GM19467 (cell line): ENCODE results near the gene TAF3.

Source experiments
- ATAC-seq: cut with Tn5 transposase; IDR thresholded peaks from one replicate; pipeline ENCODE4 v1.9.1; 2021; ENCODE audit warnings: mild to moderate bottlenecking, moderate library complexity; ENCODE audit not compliant: unreplicated experiment

Gene TAF3

DNA sequence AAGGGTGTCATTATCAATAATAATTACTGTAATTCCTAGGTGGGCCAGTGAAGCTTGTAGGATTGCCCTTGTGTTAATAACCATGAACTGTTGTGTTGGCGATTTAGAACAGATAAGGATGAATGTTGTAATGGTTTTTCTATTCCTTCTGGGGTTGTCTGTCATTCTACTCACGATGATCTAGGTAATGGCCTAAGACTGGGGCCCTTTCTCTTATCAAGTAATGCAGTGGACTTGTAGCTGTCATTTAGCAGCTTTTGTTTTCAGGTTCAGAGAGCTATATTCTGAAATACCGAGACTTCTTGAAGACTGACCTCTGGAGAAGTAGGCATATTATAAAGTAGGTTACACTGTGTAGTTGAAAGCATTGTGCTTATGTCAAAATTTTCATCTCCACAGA is 110.2 kb downstream of the TAF3 start:
- ATAC-seq = no peak

DNA sequence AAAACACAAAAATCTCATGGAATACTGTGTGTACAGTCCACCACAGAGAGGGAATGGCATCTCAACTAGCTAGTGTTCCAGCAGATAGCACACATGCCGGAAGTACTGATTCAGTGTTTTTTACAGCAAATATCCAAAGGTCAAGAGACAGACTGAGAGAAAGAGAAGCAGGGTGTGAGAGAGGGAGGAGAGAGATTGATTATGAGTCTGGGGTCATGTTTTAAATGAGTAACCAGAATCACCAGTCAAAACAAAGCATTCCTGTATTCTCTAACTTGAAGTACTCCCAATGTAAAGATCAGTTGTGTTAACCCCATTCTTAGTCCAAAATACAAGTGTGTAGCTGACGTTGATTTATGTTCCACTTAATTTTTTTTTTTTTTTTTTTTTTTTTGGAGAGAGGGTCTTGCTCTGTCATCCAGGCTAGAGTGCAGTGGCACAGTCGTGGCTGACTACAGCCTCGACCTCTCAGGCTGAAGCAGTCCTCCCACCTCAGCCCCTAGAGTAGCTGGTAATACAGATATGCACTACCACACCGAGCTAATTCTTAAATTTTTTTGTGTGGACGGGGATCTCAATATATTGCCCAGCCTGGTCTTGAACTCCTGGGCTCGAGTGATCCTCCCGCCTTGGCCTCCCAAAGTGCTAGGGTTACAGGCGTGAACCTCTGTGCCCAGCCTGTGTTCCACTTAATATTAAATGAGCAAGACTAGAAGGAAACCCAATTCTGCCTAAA is 114.2 kb downstream of the TAF3 start:
- no peak for ATAC-seq

DNA sequence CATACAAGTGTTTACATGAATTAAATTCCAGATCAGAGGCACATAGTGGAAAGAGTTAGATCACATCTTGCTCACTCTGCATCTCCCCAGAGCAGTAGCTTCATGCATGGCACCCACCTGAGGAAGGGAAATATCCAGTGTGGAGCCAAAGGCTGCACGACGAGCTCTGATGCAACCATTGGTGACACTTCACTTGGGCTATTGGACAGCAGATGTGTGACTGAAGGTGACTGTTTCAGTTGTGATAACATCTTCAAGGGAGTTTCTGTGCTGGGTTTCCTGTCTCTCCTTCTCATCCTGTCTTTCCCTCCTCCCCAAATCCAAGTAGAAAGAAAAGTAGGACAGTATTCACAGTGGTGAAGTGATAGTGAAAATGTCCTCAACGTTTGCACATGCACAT is 115.0 kb downstream of the TAF3 start:
- no peak for ATAC-seq

DNA sequence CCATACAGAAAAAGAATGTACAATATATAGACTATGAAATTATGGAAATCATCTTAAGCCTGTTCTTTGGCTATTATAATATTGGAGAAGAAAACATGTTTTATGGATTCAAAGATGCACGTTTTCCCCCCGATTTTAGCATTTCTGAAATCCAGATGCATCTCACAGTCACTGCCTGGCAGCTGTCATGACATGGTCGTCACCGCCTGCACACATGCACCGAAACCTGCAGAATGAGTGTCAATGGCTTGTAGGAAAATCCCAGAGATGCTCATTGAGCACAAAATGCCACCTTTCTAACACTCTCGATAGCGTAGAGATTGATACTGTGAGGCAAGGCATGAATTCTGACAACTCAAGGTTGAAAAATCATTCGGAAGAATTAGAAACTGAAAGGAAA is 115.5 kb downstream of the TAF3 start:
- no peak for ATAC-seq

DNA sequence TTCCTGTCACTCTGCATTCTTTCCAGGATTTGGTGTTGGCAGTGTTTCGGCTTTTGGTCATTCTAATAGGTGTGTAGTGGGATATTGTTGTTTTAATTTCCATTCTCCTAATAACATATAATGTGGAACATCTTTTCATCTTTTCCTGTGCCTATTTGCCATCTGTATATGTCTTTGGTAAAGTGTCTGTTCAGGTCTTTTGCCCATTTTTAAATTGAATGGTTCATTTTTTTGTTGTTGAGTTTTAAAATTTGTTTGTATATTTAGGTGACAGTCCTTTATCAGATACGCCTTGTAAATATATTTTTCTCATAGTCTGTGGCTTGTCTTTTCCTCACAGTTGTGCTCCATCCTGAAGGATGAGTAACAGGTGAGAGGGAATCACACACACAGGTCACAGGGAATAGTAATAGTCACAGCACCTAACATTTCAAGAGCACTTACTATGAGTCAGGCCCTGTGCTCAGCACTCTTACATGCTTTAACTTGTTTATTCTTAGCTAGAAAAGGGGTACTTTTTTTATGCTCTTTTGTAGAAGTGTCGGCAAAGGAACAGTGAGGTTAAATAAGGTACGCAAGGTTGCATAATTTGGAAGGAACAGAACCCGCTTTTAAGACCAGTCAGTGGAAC is 119.1 kb downstream of the TAF3 start:
- no peak for ATAC-seq

DNA sequence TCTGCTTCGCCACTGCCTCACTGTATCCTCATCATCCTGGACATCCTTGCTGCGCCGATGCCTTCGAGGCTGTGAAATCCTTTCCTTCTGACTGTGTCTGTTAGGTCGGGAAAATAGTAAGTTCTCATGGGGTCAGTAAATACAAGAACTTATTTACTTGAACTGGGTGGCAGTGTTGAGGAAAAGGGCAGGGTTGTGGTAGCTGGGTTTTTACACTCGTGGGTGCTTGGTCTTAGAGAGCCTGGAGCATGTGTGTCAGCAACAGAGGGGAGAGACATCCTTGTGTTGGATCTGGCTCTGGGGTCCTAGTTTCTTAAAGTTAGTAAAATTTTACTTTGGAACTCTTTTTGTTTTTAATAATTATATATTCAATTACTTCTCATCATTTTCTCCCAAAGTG is 123.3 kb downstream of the TAF3 start:
- ATAC-seq = no peak

DNA sequence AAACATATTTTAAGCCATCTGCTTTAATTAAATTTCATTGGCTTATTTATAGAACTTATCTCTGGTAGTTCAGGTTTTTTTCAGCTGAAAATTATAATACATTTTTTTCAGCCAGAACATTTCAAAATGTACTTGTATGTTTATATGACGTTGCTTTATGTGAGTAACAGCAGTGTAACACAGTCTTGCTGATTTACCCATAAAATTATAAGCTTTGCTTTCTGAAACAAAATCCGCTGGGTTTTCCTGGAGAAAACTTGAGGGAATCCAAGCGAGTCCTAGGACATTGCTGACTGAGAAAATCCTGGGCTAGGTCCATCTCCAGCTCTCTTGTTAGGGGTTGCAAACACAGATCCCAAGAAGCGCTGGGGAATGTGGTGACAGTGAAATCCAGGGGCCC is 124.0 kb downstream of the TAF3 start:
- no peak for ATAC-seq

DNA sequence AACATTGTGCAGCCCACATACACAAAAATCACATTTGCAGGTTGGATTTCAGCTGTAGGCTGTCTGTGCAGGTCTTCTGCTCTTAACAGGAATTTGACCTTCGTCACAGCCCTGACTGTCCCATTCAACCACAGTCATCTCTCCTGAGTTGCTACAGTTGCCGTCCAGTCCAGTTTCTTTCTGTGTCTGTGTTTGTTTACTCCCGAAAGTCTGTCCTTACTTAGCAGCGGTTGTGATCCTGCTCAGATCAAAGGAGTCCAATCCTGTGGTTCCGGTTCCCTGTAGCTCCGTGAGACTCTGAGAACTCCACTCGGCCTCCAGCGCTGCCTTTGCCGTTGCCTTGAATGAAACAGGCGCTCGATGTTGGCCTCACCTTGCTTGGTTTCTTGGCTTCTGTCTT is 124.6 kb downstream of the TAF3 start:
- ATAC-seq = no peak

DNA sequence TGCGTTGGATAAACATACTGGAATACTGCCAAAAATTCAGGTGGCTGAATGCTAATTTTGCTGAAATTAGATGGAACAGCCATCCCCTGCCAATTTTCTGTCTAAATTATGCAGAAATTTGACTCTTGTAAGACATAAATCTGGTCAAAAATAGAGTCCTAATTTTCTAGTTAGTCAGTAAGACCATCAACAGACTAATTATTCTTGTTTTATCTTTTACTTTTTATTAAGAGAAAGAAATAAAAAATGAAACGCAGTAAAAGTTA is 125.8 kb downstream of the TAF3 start:
- ATAC-seq = no peak

DNA sequence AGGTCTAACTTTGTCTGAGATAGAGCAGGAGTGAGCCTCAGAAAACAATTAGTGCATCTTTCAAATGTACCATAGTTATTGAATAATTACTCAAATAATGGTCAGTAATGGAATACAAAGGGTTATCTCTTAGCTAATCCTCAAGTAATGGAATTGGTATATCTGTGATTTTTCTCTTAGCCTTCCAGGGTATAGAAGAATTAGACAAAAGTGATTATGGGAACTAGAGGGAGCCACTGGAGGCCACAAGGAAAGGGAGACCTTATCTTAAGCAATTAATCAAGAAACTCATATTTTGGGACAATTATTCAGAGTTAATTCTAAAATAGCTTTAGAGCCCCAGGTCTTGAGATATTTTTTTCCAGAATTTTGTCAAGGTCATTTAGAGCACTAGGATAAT is 126.2 kb downstream of the TAF3 start:
- ATAC-seq = no peak

DNA sequence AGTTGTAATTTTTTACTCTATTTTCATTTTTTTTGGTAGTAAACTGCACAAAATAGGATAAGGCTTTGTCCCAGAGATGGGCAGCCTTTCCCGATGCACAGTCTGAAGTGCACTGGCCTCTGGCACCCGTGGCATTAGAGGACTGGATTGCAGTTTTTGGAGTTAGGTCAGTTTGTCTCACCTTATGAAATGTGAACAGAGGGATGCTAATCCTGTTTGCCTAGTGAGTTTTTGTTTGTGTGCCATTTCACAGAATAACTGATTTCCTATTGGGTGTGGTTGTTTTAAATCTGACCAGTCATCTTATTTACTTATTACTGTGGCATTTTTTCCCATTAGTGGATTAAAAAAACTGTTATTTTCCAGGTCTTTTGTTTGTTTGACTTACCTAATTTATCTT is 126.7 kb downstream of the TAF3 start:
- no peak for ATAC-seq

DNA sequence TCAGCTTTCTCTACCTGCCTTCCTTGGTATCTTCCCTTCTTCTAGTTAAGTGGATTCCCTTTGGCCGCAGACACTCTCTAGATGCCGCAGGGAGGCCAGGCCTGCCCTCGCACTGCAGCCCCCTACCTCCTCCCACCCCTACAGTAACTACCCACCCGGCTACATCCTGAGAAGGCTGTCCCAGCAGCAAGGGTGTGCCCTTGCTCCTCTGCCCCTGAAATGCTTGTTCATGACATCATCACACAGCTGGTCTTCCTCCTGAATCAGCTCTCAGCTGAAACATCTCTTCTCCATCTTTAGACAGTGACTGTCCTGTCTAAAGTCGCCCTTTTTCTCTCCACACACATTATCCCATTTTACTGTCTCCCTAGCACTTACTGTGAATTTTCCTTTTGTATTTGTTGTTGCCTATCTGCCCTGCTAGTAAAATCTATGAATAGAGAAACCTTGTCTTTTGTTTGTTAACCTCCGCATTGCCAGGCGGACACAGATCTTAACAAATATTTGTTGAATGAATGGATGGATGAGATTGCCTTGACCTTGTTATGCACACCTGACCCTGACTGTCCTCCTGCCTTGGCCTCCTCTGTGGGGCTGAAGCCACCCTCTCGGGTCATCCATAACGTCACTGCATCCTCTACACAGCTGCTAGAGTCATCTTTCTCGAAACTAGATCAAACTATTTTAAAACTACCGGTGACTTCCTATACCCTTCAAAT is 127.3 kb downstream of the TAF3 start:
- no peak for ATAC-seq

DNA sequence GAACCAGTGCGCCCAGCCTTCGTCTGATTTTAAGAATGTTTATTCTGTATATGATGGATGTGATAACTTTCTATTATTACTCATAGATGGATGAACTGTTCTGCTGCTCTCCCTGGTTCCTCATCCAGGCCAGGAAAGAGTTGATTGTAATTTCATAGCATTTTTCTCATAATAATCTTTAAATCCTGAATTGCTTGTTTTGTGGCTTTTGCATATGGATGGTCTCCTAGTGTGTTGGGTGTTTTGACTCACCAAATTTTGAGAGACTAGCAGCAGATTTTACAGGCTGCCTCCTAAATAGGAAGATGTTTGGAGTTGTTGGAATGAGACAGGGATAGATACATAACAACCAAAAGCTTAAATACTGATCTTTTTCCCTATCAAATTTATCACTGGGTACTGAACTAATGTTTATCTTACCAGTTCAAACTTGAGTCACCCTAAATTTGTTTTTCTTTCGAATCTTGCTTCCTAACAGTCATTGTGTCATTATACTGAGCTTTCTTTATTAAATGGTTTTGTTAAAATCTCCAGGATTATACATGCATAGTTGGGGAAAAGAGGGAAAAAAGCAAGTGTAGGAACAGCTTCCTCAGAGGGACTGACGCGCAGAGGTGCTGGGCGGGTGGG is 130.2 kb downstream of the TAF3 start:
- ATAC-seq = no peak

DNA sequence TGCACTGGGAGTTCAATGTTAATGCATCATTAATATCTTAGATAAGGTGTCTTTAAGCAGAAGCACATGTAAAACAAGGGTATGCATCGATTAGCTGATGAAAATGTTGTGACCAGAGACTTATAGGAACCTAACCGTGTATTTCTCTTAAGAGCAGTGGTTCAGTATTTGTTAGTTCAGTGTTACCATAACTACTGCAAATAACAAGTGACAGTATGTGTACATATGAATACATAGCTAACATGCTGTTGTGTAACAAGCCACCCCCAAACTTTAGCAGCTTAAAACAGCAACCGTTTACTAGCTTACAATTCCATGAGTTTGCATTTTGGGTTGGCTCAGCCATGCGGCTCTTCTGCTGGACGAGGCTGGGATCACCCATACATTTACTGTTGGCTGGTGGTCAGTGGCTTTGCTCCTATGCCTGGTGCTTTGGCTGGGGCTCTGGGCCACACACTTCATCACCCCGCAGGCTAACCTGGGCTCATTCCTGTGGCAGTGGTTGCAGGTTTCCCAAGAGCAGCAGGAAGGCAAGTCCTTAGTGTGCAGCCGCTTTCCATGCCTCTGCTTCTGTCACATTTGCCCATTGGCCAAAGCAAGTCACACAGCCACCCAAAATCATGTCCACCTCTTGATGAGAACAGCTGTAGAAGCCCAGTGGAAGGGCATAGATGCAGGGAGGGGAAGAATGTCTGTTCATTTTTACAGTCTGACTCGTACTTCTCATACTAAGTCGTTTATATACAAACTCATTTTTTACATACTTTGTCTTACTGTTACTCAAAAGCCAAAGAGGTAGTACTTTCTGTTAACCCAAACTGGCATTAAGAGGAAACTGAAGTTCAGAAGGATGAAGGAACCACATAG is 132.9 kb downstream of the TAF3 start:
- ATAC-seq = no peak

DNA sequence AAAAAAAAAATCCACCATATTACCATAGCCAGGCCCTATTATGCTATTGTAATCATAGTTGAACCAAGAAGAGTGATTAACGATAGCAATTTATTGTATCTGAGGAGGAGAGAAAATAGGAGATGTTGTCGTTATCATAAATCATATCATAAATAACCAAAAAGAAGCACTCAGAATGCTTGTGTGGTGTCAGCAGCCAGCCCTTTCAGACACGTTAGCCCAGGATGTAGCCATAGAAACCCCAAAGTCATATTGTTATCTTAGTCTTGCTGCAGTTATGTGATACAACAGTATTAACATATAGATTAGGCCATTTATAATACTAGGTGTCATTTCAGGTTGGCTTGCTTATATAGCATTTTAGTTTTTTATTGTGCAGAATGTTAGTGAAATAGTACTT is 134.0 kb downstream of the TAF3 start:
- no peak for ATAC-seq

DNA sequence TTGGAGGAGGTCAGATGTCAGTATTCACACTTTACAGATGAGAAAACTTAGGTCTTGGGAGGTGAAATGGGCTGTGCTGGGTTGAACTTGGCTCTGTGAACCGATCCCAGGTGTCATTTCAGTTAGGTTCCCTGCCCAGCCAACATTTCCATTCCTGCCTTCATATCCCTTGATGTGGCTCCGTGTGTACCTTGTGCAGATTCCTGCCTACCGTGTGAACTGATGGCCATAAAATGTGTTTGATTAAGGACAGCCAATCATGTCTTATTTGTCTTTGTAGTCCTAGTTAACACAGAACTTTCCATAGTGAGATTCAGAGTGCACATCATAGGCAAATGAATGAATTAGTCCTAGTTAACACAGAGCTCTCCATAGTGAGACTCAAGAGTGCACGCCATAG is 135.1 kb downstream of the TAF3 start:
- no peak for ATAC-seq

DNA sequence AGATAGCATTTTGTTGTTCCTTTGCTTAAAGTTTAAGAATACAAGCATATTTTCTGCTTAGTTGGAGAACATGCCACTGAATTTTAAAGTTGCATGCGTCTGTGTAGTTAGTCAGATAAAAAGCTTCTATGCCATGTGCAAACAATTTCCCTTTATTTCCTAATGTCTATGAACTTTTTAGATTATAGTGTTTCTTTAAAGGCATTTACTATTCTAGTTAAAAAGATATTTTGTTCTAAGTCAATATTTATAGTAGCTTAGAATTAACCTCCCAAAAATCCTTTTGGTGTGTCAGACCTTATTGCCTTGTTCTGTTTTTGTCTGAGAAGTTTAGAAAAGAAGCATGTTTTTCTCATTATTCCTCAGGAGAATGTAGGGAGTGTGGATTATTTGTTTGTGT is 137.1 kb downstream of the TAF3 start:
- ATAC-seq = no peak

DNA sequence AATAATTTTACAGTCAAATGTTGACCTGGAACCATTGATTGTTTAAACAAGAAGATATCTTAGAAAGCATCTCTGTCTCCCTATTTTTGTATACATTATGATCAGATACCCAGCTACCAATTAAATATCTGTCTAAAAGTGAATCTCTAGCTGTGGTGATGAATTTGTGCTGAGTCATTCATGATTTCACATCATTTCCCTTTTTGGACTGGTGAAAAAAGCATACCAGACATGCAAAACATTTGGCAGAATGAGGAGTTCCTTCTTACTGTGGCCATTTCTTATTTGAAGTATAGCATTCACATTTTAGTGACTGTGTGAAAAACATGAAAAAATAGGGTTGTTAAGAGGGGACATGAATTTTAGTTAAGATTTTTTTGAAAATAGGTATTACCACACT is 138.2 kb downstream of the TAF3 start:
- ATAC-seq = peak; percentile 94

DNA sequence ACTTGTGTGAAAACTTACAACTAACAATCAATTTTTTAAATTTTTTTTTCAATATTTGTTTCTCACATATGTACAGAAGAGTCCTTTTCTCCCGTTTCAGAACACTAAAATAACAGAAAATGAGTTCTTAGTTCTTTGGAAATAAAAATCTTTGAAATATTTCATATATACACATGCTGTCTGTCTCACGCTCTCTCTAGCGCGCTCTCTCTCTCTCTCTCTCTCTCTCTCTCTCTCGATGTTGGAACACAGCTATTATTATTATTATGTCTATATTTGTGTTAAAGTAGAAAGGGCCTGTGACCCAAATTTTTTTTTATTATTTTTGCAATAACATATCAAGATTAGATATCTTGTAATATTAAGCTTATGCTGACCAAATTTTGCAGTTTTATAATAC is 139.3 kb downstream of the TAF3 start:
- ATAC-seq = no peak

DNA sequence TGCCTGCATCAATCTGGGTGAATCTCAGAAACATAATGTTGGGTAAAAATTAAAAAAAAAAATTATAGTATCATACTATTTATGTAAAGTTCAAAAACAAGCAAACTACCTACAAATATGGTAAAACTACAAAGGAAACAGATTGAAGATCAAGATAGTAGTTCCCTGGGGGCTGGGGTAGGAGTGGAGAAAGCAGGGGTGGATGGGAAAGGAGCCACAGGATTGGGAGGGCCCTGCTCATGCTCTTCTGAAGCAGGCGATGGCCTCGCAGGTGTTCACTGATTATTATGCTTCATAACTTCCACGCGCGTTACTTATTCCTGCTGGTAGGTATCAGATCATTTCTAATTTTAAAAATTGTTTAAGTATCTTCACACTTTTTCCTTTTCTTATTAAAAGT is 140.1 kb downstream of the TAF3 start:
- ATAC-seq = no peak

DNA sequence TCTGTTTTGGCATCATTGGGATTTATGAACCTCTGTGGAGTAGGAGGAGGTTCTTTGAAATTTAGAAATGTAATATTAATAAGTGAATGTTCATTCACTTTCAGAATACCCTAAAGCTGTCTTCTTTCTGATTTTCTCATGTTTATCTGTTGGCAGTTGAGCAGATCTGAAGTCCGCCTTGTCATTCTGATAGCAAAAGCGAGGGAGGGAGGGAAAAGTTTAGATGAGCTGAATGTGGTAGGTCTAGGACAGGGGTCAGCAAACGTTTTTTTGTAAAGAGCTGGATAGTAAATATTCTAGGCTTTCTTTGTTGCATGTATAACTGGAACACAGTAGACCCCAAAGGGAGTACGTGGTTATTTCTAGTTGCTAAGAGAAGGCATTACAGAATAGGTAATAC is 141.8 kb downstream of the TAF3 start:
- no peak for ATAC-seq
